ENCODE results near the gene OR52I2.
A peak's percentile ranks its signal among the peaks of the same experiment; 100 is the strongest.

The OR52I2 gene

GRCh38 chr11:4581443-4581842 lies at the start of gene OR52I2:
OR52I2 (plus strand) TSS chr11:4581743.
- DNase-seq, result no peak

- DNase-seq, result peak; percentile 69 to 73
Observed at GRCh38 chr11:4539603-4540219, 41.8 kb upstream of the OR52I2 start.

- no peak for DNase-seq
Observed at GRCh38 chr11:4541071-4541470, 40.5 kb upstream of the OR52I2 start.

- no peak for DNase-seq
Observed at GRCh38 chr11:4543561-4543960, 38.0 kb upstream of the OR52I2 start.

GRCh38 chr11:4544891-4545290 lies 36.7 kb upstream of the OR52I2 start, which contains the start of gene OR52M1:
OR52M1 (plus strand) TSS chr11:4545191; CDS start chr11:4545191, 0 bp downstream.
- DNase-seq, result no peak

GRCh38 chr11:4546878-4547277 lies 34.7 kb upstream of the OR52I2 start:
- DNase-seq, result no peak

GRCh38 chr11:4547416-4547815 lies 34.1 kb upstream of the OR52I2 start:
- no peak for DNase-seq

- no peak for DNase-seq
Observed at GRCh38 chr11:4551346-4551979, 30.1 kb upstream of the OR52I2 start.

- DNase-seq, result no peak
Observed at GRCh38 chr11:4559527-4560440, 21.8 kb upstream of the OR52I2 start.

GRCh38 chr11:4560467-4560866 lies 21.1 kb upstream of the OR52I2 start:
- no peak for DNase-seq

GRCh38 chr11:4565371-4565770 lies 16.2 kb upstream of the OR52I2 start:
- no peak for DNase-seq

GRCh38 chr11:4569075-4569474 lies 12.5 kb upstream of the OR52I2 start:
- DNase-seq, result no peak

- DNase-seq, result no peak
Observed at GRCh38 chr11:4576880-4577279, 4.7 kb upstream of the OR52I2 start.

- no peak for DNase-seq
Observed at GRCh38 chr11:4577761-4578160, 3.8 kb upstream of the OR52I2 start.

GRCh38 chr11:4578624-4579023 lies 2.9 kb upstream of the OR52I2 start:
- DNase-seq, result no peak

GRCh38 chr11:4580124-4580523 lies 1.4 kb upstream of the OR52I2 start:
- DNase-seq, result no peak

- DNase-seq, result no peak
Observed at GRCh38 chr11:4589017-4589416, 7.5 kb downstream of the OR52I2 start.

- no peak for DNase-seq
Observed at GRCh38 chr11:4593739-4594138, 12.2 kb downstream of the OR52I2 start, which contains the start of gene OR52I1. OR52I1 (plus strand) TSS chr11:4594039; CDS start chr11:4594039, 0 bp downstream.

- DNase-seq, result no peak
Observed at GRCh38 chr11:4605057-4605456, 23.5 kb downstream of the OR52I2 start.

- DNase-seq, result no peak
Observed at GRCh38 chr11:4606231-4607015, 24.9 kb downstream of the OR52I2 start.

GRCh38 chr11:4607096-4607495 lies 25.6 kb downstream of the OR52I2 start:
- no peak for DNase-seq

- DNase-seq, result peak; percentile 94 to 95
Observed at GRCh38 chr11:4607781-4608666, 26.5 kb downstream of the OR52I2 start, which contains the start of gene TRIM68. TRIM68 (minus strand) TSS chr11:4608231; CDS start chr11:4605504, 2,727 bp downstream.

All from activated T-cell treated with anti-CD3 and anti-CD28 coated beads, Interleukin-2, amount 50 U/mL, for 48 hours (primary cell).